Measurements from ENCODE around the gene IFT122.

- TF ChIP-seq CTCF (IDR thresholded peaks at IDR 0.05) = no peak
- TF ChIP-seq POLR2A (IDR thresholded peaks at IDR 0.05) = no peak
Measured at GRCh38 chr3:129507181-129507831, 67.3 kb downstream of the IFT122 start.

Data from testis (tissue), 2 donors.